NCI-H526 treated with DMSO at 0.1 percent for 48 hours (cell line): ENCODE results near the gene BHMT2.

Source experiments
- DNase-seq: peaks from one replicate; lab custom pipeline; 2025; lab: John Stamatoyannopoulos, UW

Gene BHMT2

DNA sequence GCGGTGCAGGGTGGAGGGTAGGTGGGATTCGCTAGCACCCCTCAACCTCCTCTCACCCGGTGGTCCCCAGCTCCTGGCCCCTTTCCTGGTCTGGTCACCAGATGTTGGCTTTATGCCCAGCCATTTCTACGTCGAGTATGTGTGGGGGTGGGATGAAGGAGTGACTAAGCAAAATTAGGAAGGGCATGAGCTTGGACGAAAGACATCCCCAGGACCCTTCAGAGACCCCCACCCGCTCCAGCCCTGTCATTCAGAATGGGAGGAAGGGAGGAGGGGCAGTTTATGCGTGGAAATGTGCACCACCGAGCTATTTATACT lies 742 bp downstream of the BHMT2 start:
- no peak for DNase-seq

DNA sequence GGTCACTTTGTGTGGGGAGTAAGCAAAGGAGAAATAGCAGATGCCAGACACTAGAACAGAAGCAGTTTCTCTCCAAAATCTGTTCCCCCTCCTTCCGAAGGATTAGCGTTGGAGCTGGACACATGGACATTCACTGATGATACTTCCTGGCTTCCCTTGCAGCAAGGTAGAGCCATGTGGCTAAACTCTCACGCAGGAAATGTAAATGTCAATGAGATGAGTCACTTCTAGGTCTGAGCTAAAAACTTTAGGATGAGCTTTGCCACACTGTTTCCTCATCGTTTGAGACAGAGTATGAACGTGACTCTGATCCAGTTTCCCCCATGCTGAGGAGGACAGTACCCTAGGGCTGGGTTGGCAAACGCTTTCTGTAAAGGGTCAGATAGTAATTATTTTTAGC lies 5.1 kb downstream of the BHMT2 start:
- no peak for DNase-seq

DNA sequence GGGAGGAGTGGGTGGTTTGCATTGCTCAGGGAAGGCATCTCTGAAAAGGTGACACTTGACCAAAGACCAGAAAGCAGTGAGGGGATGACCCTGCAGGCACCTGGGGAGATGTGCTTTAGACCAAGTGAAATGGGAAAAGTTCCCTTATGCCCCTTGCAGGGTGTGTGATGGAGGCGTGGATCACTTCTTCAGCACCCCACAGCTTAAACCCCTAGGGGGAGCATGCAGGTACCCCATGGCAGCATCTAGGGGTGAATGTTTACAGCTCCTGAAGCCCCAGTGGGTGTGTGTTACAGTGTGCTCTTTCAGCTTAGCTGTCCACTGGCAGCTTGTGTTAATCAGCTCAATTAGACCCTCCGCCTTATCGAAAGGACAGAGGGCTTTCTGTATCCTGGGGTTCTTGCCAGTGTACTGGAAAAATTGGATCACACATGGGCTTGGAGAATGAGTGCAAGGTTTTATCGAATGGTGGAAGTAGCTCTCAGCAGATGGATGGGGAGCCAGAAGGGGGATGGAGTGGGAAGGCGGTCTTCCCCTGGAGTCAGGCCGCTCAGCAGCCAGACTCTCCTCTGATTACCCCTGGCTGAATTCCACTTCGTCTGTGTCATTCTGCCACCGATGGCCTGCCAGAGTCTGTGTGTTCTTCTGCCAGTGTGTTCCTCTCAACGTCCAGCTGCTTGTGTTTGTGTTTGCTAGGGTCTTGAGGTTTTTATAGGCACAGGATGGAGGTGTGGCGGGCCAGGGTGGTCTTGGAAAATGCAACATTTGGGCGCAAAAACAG lies 6.3 kb downstream of the BHMT2 start:
- DNase-seq: no peak

DNA sequence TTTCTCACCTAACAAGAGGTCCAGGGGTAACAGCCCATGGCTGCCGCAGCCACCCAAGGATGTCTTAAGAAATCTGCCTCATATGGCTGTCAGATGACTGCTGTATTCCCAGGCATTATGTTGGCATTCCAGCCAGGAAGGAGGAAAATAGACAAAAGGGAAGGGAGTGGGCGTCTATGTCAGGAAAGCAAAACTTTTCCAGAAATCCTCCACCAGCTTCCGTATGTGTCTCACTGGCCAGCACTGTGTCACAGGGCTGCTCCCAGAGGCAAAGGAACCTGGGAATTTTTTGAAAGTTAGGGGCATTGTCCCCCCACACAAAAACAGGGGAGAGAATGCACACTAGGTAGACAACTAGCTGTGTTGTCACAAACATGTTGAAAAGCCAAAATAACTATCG lies 7.3 kb downstream of the BHMT2 start:
- DNase-seq: no peak

DNA sequence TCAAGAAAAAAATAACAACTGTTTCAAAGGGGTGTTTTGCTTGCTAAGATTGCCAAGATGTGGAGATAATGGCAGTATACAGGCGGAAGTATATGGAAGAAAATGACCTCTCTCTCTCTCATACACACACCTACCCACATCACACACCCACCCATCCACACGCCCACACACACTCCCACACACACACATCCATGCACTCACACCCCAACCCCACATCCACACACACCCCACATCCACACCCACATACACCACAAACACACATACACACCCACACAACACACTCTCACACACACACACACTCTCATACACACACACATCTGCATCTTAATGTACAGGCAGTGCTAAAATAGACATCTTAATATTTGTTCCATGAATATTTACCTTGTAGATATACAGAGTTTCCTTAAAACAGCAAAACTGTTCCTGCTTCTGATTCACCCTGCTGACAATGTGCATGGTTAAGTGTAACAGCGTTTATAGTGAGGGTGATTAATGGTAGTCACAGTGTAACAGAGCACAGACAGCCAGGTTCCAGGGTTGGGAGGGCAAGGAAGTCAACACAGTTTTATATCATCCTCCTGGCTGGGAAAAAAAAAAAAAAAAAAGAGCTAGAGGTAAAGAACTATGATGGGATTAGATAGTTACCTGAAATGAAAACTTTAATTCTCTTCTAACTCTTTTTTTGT lies 8.3 kb downstream of the BHMT2 start:
- DNase-seq: no peak

DNA sequence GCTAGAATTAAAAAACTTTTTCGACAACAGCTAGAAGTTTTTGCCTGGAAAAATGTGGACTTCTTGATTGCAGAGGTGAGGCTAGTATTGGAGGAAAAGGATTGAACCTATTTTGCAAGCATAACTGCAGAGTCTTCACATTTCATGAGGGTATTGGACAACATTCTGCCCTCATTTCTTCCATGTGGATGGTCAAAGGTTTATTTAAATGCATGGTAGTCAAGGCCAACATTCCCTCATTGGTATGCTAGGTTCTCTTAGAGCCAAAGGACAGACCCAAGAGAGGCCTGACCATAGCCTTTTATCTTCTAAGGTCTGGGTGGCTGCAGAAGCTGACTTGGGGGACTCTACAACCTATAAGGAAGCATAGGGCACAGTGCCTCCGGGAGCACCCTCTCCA lies 11.2 kb downstream of the BHMT2 start:
- no peak for DNase-seq

DNA sequence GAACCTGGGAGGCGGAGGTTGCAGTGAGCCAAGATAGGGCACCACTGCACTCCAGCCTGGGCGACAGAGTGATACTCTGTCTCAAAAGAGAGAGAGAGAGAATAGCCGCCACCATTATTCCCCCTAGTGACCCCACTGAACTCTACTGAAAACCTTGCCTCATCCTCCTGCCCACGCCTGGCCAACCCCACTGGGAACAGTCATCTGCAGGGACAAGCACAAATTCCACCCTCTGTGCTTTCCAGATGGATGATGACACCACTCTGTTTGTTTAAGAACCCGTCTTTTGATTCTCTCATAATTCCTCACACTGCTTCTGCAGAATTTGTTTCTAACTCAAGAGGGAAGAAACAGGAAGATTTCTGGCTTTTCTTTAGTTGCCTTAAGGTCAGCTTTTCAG lies 12.2 kb downstream of the BHMT2 start:
- no peak for DNase-seq

DNA sequence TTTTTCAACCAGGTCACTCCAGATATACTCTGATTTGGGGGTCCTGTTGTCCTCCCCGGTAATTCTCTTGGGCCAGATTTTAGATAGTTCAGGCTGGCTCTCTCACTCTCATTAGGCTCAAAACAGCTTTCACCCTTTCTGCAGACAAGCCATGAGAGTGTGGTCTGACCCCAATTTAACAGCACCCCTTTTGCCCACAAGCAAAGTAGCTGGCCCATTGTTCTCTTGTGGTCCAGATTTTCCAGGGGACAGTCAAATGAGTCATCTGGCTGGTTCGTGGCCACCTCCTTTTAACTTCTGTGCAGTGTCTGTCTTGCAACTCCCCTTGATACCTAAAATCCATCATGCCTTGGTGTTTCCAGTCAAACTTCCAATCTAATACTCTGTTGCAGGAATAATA lies 16.5 kb downstream of the BHMT2 start:
- DNase-seq: no peak

DNA sequence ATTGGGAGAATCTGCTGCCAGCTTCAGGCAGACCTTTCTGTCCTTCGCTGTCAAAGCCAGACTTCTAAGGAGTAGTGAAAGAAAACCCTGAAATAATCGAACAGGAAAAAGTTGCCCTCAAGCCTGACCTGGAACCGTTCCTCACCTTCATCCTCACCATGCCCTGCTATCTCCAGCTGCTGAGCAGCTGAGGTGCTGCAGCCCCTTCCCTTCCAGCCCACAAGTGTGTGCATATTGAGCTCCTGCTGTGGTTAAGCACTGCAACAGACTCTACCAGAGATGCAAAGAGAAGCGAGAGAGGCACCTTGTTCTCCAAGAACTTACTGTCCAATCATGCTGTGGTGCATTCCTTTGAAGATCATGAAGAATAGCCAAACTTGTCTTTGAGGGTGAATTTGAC lies 18.9 kb downstream of the BHMT2 start:
- DNase-seq: no peak

DNA sequence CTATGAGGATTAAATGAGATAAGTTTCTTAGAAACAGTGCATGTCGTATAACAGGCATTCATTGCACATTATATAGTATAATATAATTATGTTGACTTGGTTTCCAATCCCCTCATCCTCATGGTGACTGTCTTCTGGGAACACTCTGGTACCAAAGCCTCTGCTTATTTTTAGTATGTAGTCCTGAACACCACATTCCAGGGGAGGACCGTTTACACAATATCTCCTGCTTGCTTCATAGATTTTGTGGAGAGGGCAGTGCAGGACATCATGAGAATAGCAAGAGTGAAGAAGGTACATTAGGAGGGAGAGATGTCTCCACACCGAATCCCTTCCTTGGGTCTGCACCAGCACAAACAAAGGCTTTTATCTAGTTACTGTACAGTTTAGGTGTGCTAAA lies 21.5 kb downstream of the BHMT2 start:
- no peak for DNase-seq

DNA sequence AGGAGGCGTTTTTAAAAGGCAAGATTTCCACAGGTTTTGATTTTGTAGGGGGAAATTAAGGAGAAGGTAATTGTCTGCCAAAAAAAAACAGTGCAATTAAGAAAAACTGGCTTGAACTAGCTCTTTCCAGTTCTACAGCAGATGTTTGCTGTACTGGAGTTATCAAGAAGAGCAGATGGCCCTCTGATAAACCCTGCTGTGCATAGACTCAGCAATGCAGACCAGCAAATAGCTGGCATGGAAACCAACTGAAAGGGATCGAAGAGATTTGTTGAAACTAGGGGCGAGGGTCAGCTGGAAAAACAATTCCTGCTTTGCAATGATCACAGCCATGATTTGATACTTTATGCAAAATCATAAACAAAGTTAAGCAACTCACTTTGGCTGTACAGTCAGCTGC lies 24.2 kb downstream of the BHMT2 start:
- peak; percentile 12 for DNase-seq

DNA sequence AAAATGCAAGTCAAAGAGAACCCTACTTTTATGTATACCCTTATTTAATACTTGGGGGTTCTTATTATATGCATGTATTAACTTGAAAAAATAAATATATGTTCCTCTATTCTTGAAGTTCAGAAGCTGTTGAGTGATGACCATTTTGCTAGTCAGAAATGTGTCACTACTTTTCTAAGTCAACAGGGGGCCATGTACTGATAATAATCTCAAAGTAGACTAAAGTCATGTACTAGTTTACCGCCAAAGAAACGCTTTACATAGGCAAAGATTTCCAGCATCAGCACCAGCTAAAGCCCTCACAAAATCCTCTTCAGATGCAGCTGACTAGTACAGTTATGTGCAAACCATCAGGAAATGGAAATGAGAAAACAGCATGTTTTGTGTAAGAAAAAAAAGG lies 36.3 kb downstream of the BHMT2 start:
- no peak for DNase-seq

DNA sequence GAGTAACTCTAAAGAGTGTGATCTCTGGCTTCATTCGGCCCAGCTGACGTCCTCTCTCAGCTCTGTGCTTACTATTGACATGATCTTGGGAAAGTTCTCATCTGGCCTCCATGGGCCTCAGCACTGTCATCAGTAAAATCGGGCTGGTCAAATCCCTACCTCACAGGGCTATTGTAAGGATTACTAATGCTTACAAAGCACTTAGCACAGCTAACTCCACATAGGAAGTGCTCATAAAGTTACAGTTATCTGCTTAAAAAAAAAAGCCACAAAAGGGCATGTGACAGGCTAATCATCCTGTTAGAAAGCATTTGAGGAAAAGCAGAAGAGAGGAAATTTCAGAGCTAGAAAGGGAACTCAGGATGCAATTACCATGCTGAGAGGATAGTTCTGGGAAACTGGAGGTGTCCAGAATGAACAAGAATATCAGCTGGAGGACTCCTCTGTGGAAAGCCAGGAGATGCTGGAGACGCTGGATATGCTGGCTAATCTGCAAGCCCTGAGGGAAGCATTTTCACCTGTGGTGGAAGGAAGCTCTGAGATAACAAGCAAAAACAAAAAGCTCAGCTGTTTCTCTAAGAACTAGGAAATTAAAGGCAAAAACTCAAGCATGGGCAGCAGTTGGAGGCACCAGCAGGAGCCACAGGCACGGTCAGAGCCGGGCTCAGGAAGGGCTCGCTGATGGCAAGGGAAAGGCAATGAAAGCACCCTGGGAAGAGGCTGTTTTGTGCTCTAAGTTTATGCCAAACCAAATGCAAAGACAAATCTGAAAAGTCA lies 37.6 kb downstream of the BHMT2 start:
- DNase-seq: no peak

DNA sequence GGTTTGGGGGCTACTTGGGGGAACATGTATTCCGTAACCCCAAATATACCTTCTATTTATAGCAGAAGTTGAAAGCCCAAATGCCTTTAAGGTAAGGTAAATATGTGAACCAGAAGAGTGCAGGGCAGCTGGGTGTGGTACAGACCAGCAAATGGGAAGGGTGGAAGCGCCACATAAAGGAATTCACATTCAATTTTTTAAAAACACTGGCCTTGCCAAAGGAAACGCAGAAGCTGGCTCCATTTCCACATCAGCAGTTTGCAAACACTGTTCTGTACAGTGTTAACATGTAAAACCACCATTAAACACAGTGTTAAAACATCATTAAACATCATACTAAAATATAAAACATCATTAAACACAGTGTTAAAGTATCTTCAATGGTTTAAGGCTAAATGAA lies 38.5 kb downstream of the BHMT2 start:
- no peak for DNase-seq

DNA sequence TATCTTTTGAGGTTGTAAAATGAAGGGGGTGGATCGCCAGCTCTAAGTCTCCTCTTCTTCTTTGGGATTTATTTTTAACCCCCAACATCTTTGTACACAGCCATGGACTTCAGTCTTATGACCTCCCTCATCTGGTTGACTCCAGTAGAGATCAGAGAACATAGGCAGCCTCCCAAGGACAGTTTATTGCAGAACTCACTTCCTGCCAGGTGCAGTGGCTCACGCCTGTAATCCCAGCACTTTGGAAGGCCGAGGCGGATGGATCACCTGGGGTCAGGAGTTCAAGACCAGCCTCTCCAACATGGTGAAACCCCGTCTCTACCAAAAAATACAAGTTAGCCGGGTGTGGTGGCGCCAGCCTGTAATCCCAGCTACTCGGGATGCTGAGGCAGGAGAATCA lies 39.2 kb downstream of the BHMT2 start:
- DNase-seq: no peak

DNA sequence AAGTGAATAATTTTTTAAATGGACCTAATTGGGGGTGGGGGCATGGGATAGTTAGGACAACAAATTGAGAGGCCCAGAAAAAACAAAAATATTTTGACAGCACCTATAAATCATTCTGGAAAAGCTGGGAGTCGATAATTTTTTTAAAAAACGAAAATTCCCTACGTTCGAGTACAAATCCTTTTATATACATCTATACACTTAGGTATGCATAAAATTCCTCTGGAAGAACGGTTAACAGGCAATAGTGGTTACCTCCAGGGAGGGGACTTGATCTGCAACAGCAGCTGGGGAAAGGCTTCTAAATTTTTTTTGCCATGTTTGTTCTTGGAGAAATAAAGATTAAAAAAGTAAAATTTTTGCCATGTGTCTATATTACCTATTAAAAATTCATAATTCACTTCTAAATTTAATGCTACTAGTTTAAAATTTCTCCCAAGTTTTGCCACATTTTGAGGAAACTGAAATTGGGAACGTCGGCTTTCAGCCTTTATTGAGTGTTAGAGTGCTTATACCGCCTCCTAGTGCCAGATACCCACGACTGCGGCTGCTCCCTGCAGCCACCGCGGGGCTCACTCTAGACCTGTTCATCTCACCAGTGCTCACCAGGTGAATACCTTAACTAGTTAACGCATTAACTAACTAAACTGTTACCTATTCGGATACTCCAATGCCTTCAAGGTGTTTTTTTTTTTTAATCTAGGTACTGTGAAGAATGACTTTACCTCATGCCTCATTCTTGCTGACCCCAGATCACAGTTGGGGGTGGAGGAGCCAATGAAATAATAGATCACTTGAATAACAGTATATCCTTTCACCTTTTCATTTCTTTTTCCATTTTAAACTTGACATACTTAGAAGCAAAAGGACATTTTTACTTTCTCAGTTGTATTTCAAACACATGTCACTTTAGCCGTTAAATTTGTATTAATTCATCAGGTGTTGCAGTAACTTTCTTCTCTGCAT lies 40.2 kb downstream of the BHMT2 start:
- no peak for DNase-seq

DNA sequence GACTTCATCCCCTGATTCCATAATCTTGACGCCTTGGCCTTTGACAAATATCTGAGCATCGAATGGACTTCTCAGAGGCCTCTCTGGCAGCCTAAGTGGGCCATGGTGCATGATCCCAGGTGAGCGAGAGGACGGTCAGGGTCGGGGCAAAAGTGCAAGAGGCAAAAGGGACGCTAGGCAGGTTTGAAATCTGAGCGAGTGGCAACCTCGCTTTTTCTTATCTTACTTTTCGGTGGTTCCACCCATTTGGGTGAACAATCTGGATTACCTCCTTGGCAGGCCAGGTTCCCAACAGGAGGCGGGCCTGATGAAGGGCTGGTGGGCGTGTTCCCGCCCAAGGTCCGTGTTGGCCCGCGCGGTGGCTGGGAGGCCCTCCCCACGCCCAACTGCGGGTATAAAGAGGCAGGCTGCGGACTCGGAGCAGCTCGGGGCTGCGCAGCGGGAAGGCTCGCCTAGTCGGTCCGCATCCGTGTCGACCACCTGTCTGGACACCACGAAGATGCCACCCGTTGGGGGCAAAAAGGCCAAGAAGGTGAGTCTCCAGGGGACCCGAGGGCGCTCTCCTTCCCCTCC lies 41.9 kb downstream of the BHMT2 start, which contains the start of gene BHMT:
BHMT (plus strand) TSS at position 423 of the 573 bp plus-strand sequence; CDS start at position 500, 77 bp downstream.
- DNase-seq: no peak

DNA sequence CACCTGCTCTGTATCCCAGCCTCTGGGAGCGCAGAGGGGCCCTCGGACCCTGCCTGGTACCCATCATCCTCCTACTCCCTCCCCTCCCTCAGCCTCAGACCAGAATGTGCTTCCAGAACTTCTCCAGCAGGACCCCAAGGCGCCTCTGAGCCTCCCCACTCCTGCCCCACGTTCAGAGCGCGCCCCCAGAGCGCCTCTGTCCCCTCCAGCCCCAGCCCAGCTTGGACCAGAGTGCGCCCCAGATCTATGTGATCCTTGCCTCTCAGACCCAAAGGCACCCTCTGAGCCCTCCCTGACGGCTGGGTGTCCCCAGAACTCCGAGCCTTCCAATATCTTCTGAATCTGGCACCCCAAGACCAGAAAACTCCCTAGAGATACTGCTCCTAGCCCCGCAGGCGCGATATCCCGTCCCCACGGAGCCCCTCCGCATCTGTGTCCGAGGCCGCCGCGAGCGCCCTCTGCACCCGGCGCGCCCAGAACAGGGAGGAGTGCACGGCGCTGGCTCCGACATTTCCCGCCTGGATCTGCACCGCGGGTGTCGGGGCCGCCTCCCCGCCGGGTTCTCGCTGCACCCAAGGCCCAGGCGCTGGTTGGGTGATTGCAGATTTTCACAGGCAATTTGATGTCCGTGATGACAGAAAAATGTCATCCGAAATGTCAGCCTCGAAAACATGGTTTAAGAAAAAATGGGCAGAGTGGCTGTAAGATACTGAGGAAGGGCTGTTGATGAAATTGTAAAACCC lies 42.6 kb downstream of the BHMT2 start:
- DNase-seq: no peak

DNA sequence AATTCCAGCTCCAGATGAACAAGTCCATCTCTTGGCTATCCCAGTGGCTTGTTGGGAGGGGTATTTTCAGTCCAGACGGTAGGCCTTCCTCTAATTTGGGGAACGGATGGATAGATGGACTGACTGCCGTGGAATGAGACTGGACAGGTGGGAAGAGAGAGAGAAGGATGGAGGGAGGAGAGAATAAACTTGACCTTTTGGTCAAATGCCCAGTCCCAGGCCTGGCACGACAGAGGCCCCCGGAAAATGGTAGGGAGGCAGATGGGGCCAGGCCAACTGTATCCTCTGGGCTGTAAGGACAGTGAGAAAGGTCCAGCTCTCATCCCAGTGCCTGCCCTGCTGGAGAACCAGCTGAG lies 43.1 kb downstream of the BHMT2 start:
- DNase-seq: no peak

DNA sequence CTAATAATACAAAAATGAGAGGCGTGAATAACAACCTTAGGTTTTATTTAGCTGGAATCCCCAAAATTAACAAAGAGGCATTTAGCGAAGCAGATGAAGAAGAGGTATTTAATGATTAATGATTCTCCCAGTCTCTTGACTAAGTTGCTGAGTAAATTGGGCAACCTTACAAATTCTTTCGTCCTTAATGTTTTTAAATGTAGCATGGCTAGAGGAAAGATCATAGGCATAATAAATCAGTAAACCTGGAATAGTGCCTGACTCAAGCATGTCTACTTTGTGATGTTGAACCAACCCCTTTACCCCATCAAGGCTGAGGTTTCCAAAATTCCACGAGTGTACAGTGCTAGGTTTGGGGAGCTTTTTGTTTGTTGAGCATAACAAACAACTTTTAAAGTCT lies 49.9 kb downstream of the BHMT2 start:
- DNase-seq: no peak

DNA sequence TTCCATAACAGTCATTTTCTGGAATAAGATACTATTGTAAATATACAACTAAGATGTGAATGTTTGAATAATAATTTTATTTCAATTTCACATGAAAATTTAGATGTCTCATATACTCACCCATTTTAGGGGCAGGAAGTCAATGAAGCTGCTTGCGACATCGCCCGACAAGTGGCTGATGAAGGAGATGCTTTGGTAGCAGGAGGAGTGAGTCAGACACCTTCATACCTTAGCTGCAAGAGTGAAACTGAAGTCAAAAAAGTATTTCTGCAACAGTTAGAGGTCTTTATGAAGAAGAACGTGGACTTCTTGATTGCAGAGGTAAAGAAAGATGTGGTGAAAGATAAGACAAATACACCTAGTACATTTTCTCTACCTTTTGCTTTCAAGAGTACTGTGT lies 50.7 kb downstream of the BHMT2 start:
- DNase-seq: no peak
